GM12878 (cell line): ENCODE data around the gene PTGES3L. TPM values are rescaled to one million over a fixed set of nuclear protein-coding genes. Genes with fewer than 3 reads are reported as not detected.

Experiments
- ATAC-seq: fragments of 200-7000 bp; cut with Tn5 transposase; 3 replicates; pipeline ENCODE4 v1.9.1; 2020; ENCODE audit warnings: mild to moderate bottlenecking, moderate library complexity
- BruUV-seq: library from RNA; stranded (reverse); fragments of 400-500 nt; replicated peaks from 2 replicates; lab custom pipeline; 2021; lab: Mats Ljungman, UMichigan
- CTCF ChIA-PET: fragments of 300-600 bp; sonication (Branson Sonifier 250); formaldehyde crosslinking; extraction: SDS; loops from one replicate; lab custom pipeline; 2021; ENCODE audit warnings: inconsistent platforms; lab: Yijun Ruan, JAX
- POLR2A ChIA-PET: fragments of 350-600 bp; formaldehyde crosslinking; extraction: SDS; loops from one replicate; lab custom pipeline; 2021; ENCODE audit warnings: inconsistent platforms; lab: Charles Lee
- RAD21 ChIA-PET: fragments of 300-600 bp; sonication (Branson Sonifier 250); formaldehyde crosslinking; loops from one replicate; lab custom pipeline; 2023; ENCODE audit warnings: antibody characterized with exemption; ENCODE audit not compliant: unreplicated experiment; lab: Charles Lee
- SMC1A ChIA-PET: fragments of 300-600 bp; sonication (Branson Sonifier 250); formaldehyde crosslinking; loops from one replicate; lab custom pipeline; 2023; ENCODE audit not compliant: unreplicated experiment, uncharacterized antibody; lab: Charles Lee
- DNase-seq: peaks from one replicate; pipeline ENCODE4 v3.0.0-alpha.2; 2011; ENCODE audit warnings: low read depth, low spot score
- FAIRE-seq: peaks from 3 replicates; lab custom pipeline; 2011; peaks lifted over from hg19 to GRCh38; lab: Jason Lieb, UNC
- H2AFZ ChIP-seq: 2 replicates; pipeline ENCODE4 v1.6.0; 2011; ENCODE audit warnings: low read depth, low read length, control low read depth; ENCODE audit not compliant: control insufficient read depth
- H3K27ac ChIP-seq: 2 replicates; pipeline ENCODE4 v1.5.1; 2011; ENCODE audit warnings: control low read depth; ENCODE audit not compliant: control insufficient read depth, insufficient read depth
- H3K27me3 ChIP-seq, 2 experiments: replicated peaks in 1 of 2; 2 replicates each; pipeline versions ENCODE4 v1.6.0 to v1.6.1; 2011; ENCODE audit warnings: low read length in 1 of 2; ENCODE audit not compliant: control insufficient read depth in 2 of 2, insufficient read depth in 2 of 2
- H3K36me3 ChIP-seq, 2 experiments: 2 replicates each; pipeline ENCODE4 v1.5.1; 2011; ENCODE audit warnings: low read length in 1 of 2; ENCODE audit not compliant: control insufficient read depth in 2 of 2, insufficient read depth in 2 of 2
- H3K4me1 ChIP-seq: 2 replicates; pipeline ENCODE4 v1.6.1; 2011; ENCODE audit warnings: mild to moderate bottlenecking, low read length, moderate library complexity, mixed read lengths; ENCODE audit not compliant: control insufficient read depth, insufficient read depth
- H3K4me2 ChIP-seq: 2 replicates; pipeline ENCODE4 v1.6.0; 2011; ENCODE audit warnings: control low read depth; ENCODE audit not compliant: control insufficient read depth, insufficient read depth
- H3K4me3 ChIP-seq: fragments of 200-600 bp; sonication (generic); 2 replicates; pipeline ENCODE4 v1.5.1; 2016
- H3K79me2 ChIP-seq: 2 replicates; pipeline ENCODE4 v1.6.0; 2011; ENCODE audit warnings: low read length; ENCODE audit not compliant: control insufficient read depth, insufficient read depth
- H3K9ac ChIP-seq: 2 replicates; pipeline ENCODE4 v1.8.0; 2011; ENCODE audit warnings: low read length, control low read depth, mixed read lengths; ENCODE audit not compliant: control insufficient read depth, insufficient read depth
- H3K9me3 ChIP-seq: replicated peaks from 3 replicates; pipeline ENCODE4 v1.5.1; 2011; ENCODE audit warnings: mild to moderate bottlenecking, low read length; ENCODE audit not compliant: control insufficient read depth, insufficient read depth
- H4K20me1 ChIP-seq: 2 replicates; pipeline ENCODE4 v1.6.0; 2011; ENCODE audit not compliant: control insufficient read depth, insufficient read depth
- CBX5 ChIP-seq: sonication (generic); IDR thresholded peaks from 2 replicates; pipeline ENCODE4 v1.6.1; 2016; ENCODE audit warnings: low read depth, moderate library complexity, mild to moderate bottlenecking, inconsistent platforms
- CEBPB ChIP-seq, 2 experiments: fragments of 150-350 bp in 1 of 2; IDR thresholded peaks; 2 replicates each; pipeline ENCODE4 v1.6.1; 2012 to 2014; ENCODE audit warnings: low read depth in 2 of 2, low read length in 2 of 2, borderline replicate concordance in 1 of 2, inconsistent platforms in 1 of 2
- NFYB ChIP-seq: IDR thresholded peaks from 2 replicates; pipeline ENCODE4 v1.6.1; 2011; ENCODE audit warnings: low read depth, mild to moderate bottlenecking, low read length, improper control_type of control experiment, moderate library complexity; ENCODE audit not compliant: insufficient read depth
- NR2C1 ChIP-seq: fragments of 450-650 bp; IDR thresholded peaks from 2 replicates; pipeline ENCODE4 v1.6.1; 2017; ENCODE audit warnings: antibody characterized with exemption, mild to moderate bottlenecking, moderate library complexity
- POLR2AphosphoS5 ChIP-seq: IDR thresholded peaks from 2 replicates; pipeline ENCODE4 v1.6.1; 2011; ENCODE audit warnings: mild to moderate bottlenecking, low read length, inconsistent platforms
- SUZ12 ChIP-seq: fragments of 200-600 bp; sonication (generic); IDR thresholded peaks from one replicate; pipeline ENCODE4 v1.6.1; 2018; ENCODE audit warnings: antibody characterized with exemption, mild to moderate bottlenecking; ENCODE audit not compliant: unreplicated experiment
- YBX1 ChIP-seq: fragments of 450-650 bp; IDR thresholded peaks from 2 replicates; pipeline ENCODE4 v1.6.1; 2016; ENCODE audit warnings: antibody characterized with exemption
- ZZZ3 ChIP-seq: IDR thresholded peaks from 2 replicates; pipeline ENCODE4 v1.6.1; 2011; ENCODE audit warnings: low read depth; ENCODE audit not compliant: control insufficient read depth, insufficient read length
- in situ Hi-C: fragments of 300-500 bp; cut with MboI; formaldehyde crosslinking; loops from 9 replicates; pipeline ENCODE4 v1.14.3; 2018; ENCODE audit warnings: mixed read lengths
- intact Hi-C: fragments of 100-400 bp; cut with micrococcal nuclease; formaldehyde crosslinking; loops from one replicate; pipeline ENCODE4 v1.14.2; 2022; ENCODE audit not compliant: unreplicated experiment
- polyA plus RNA-seq, 11 experiments: library from polyadenylated mRNA; depleted of rRNA in 4 of 11; unstranded in 6 of 11; stranded (reverse) in 5 of 11; fragments of >200 nt; fragmentation: Nextera tagmentation in 4 of 11; fragmentation: Illumina TruSeq in 1 of 11; extraction: Ambion mirVana in 4 of 11; extraction: Trizol in 1 of 11; gene quantifications; 1 replicate in 1 of 11; 2 replicates in 10 of 11; pipeline versions ENCODE4 v1.2.1 to v1.2.3, GENCODE V29; 2011 to 2016; ENCODE audit warnings: inconsistent platforms in 2 of 11, missing spikeins in 2 of 11, low read depth in 1 of 11
- total RNA-seq, 4 experiments: library from RNA; depleted of rRNA in 3 of 4; stranded (reverse); fragments of >200 nt in 3 of 4; fragmentation: Illumina TruSeq in 1 of 4; extraction: Trizol in 1 of 4; gene quantifications; 2 replicates each; pipeline versions ENCODE4 v1.2.1 to v1.2.3, GENCODE V29; 2013 to 2021
- TF ChIP-seq, protein P1 (sequence below): fragments of 150-350 bp; IDR thresholded peaks from 2 replicates; pipeline ENCODE4 v1.6.1; 2014; ENCODE audit warnings: mild to moderate bottlenecking, low read depth, low read length
- TF ChIP-seq, protein P2 (sequence below): IDR thresholded peaks from 2 replicates; pipeline ENCODE4 v1.6.1; 2012; ENCODE audit warnings: mild to moderate bottlenecking, low read depth, low read length
- TF ChIP-seq, protein P3 (sequence below): fragments of 450-650 bp; IDR thresholded peaks from 2 replicates; pipeline ENCODE4 v1.6.1; 2017; ENCODE audit warnings: low read depth, mild to moderate bottlenecking, moderate library complexity
- TF ChIP-seq, protein P4 (sequence below): IDR thresholded peaks from 2 replicates; pipeline ENCODE4 v1.6.1; 2012; ENCODE audit warnings: improper control_type of control experiment, low read depth, low read length; ENCODE audit not compliant: insufficient replicate concordance

The PTGES3L gene
- total and polyA plus RNA-seq, 10 of the 15 experiments (the other 5 are each of a cell fraction or from before 2014, with no cell fraction given) = 0.11 to 2.3 (median 0.98) TPM

DNA sequence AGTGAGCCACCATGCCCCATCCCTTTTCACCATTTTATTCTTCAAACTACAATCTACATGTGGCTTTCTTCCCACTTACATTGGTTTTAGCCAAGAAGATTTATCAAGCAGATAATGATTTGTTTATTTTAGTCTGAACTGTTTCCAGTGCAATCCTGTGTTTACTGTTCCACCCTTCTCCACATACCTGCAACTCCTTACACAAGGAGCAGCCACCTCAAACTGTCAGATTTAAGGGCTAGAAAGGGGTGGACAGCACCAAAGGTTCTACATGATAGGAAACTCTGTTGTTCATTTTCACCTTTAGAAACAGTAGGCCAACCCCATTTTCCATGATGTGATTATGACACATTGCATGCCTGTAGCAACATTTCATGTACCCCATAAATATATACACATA lies 2.4 kb upstream of the PTGES3L start:
- intact Hi-C loops (no loop called here), in situ Hi-C loops (no loop called here)
- no peak for ATAC-seq
- Histone ChIP-seq H3K4me3 (peak overlapping the region; percentile 94), H2AFZ (no peak overlapping the region), H3K4me2 (peak overlapping the region; percentile 99; the same call in 1 of the 2 replicates), H3K27me3 (no peaks in the 10 kb centered on the region), H3K9ac (no peak overlapping the region), H3K4me1 (peaks cover 29% of the 10 kb centered on the region), H4K20me1 (no peaks in the 10 kb centered on the region), H3K27ac (no peak overlapping the region), H3K36me3 (peaks cover 1 to 7% of the 10 kb centered on the region in 2 experiments), H3K79me2 (peaks cover 43% of the 10 kb centered on the region), H3K9me3 (no peaks in the 10 kb centered on the region)
- DNase-seq = no peak
- ChIA-PET SMC1A (no interaction called here), CTCF (interaction anchor here (4.6 to 6.4 kb wide), 2 partner anchors 15 to 16 kb away, joined by 23 to 66 read pairs; partner anchors contain the start of gene RPL27), RAD21 (no interaction called here), POLR2A (no interaction called here)
- no TSS peak for BruUV-seq
- no peak for FAIRE-seq
- no peak for TF ChIP-seq YBX1
- no peak for TF ChIP-seq POLR2AphosphoS5
- no peak for TF ChIP-seq NFYB
- TF ChIP-seq SUZ12 = no peak
- TF ChIP-seq, protein P1, sequence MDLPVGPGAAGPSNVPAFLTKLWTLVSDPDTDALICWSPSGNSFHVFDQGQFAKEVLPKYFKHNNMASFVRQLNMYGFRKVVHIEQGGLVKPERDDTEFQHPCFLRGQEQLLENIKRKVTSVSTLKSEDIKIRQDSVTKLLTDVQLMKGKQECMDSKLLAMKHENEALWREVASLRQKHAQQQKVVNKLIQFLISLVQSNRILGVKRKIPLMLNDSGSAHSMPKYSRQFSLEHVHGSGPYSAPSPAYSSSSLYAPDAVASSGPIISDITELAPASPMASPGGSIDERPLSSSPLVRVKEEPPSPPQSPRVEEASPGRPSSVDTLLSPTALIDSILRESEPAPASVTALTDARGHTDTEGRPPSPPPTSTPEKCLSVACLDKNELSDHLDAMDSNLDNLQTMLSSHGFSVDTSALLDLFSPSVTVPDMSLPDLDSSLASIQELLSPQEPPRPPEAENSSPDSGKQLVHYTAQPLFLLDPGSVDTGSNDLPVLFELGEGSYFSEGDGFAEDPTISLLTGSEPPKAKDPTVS = no peak
- TF ChIP-seq, protein P2, sequence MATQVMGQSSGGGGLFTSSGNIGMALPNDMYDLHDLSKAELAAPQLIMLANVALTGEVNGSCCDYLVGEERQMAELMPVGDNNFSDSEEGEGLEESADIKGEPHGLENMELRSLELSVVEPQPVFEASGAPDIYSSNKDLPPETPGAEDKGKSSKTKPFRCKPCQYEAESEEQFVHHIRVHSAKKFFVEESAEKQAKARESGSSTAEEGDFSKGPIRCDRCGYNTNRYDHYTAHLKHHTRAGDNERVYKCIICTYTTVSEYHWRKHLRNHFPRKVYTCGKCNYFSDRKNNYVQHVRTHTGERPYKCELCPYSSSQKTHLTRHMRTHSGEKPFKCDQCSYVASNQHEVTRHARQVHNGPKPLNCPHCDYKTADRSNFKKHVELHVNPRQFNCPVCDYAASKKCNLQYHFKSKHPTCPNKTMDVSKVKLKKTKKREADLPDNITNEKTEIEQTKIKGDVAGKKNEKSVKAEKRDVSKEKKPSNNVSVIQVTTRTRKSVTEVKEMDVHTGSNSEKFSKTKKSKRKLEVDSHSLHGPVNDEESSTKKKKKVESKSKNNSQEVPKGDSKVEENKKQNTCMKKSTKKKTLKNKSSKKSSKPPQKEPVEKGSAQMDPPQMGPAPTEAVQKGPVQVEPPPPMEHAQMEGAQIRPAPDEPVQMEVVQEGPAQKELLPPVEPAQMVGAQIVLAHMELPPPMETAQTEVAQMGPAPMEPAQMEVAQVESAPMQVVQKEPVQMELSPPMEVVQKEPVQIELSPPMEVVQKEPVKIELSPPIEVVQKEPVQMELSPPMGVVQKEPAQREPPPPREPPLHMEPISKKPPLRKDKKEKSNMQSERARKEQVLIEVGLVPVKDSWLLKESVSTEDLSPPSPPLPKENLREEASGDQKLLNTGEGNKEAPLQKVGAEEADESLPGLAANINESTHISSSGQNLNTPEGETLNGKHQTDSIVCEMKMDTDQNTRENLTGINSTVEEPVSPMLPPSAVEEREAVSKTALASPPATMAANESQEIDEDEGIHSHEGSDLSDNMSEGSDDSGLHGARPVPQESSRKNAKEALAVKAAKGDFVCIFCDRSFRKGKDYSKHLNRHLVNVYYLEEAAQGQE = no peak
- TF ChIP-seq, protein P3, sequence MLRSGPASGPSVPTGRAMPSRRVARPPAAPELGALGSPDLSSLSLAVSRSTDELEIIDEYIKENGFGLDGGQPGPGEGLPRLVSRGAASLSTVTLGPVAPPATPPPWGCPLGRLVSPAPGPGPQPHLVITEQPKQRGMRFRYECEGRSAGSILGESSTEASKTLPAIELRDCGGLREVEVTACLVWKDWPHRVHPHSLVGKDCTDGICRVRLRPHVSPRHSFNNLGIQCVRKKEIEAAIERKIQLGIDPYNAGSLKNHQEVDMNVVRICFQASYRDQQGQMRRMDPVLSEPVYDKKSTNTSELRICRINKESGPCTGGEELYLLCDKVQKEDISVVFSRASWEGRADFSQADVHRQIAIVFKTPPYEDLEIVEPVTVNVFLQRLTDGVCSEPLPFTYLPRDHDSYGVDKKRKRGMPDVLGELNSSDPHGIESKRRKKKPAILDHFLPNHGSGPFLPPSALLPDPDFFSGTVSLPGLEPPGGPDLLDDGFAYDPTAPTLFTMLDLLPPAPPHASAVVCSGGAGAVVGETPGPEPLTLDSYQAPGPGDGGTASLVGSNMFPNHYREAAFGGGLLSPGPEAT = no peak
- TF ChIP-seq ZZZ3 = no peak
- TF ChIP-seq CBX5 = no peak
- TF ChIP-seq NR2C1 = no peak
- TF ChIP-seq, protein P4, sequence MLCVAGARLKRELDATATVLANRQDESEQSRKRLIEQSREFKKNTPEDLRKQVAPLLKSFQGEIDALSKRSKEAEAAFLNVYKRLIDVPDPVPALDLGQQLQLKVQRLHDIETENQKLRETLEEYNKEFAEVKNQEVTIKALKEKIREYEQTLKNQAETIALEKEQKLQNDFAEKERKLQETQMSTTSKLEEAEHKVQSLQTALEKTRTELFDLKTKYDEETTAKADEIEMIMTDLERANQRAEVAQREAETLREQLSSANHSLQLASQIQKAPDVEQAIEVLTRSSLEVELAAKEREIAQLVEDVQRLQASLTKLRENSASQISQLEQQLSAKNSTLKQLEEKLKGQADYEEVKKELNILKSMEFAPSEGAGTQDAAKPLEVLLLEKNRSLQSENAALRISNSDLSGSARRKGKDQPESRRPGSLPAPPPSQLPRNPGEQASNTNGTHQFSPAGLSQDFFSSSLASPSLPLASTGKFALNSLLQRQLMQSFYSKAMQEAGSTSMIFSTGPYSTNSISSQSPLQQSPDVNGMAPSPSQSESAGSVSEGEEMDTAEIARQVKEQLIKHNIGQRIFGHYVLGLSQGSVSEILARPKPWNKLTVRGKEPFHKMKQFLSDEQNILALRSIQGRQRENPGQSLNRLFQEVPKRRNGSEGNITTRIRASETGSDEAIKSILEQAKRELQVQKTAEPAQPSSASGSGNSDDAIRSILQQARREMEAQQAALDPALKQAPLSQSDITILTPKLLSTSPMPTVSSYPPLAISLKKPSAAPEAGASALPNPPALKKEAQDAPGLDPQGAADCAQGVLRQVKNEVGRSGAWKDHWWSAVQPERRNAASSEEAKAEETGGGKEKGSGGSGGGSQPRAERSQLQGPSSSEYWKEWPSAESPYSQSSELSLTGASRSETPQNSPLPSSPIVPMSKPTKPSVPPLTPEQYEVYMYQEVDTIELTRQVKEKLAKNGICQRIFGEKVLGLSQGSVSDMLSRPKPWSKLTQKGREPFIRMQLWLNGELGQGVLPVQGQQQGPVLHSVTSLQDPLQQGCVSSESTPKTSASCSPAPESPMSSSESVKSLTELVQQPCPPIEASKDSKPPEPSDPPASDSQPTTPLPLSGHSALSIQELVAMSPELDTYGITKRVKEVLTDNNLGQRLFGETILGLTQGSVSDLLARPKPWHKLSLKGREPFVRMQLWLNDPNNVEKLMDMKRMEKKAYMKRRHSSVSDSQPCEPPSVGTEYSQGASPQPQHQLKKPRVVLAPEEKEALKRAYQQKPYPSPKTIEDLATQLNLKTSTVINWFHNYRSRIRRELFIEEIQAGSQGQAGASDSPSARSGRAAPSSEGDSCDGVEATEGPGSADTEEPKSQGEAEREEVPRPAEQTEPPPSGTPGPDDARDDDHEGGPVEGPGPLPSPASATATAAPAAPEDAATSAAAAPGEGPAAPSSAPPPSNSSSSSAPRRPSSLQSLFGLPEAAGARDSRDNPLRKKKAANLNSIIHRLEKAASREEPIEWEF = no peak
- no peak for TF ChIP-seq CEBPB (IDR thresholded peaks at IDR 0.05; ENCODE audit: borderline replicate concordance in 1 of 2, low read depth in 2 of 2, low read length in 2 of 2)
